Motor neuron (in vitro differentiated cells): ENCODE results near the gene TECTA. TPM values are rescaled to one million over a fixed set of nuclear protein-coding genes. Genes with fewer than 3 reads are reported as not detected.

Experiments
- ATAC-seq, 8 experiments: fragments of 200-7000 bp; cut with Tn5 transposase; replicated peaks in 6 of 8; 2 replicates each; pipeline ENCODE4 v1.8.0; 2021; ENCODE audit warnings: mild to moderate bottlenecking in 8 of 8, moderate library complexity in 8 of 8
- H3K27ac ChIP-seq, 2 donors: fragments of 250-450 bp; sonication (Bioruptor Pico); 2 replicates each; pipeline ENCODE4 v1.9.0; 2021; ENCODE audit warnings: antibody characterized with exemption in 2 of 2, mild to moderate bottlenecking in 2 of 2, moderate library complexity in 1 of 2
- H3K4me1 ChIP-seq, 2 donors: fragments of 250-450 bp; sonication (Bioruptor Pico); replicated peaks in 1 of 2; 2 replicates each; pipeline ENCODE4 v1.6.1; 2021; ENCODE audit warnings: antibody characterized with exemption in 2 of 2, mild to moderate bottlenecking in 2 of 2, moderate library complexity in 1 of 2
- H3K4me3 ChIP-seq, 5 donors: fragments of 250-450 bp; sonication (Bioruptor Pico); 2 replicates each; pipeline ENCODE4 v1.9.0; 2021; ENCODE audit warnings: antibody characterized with exemption in 5 of 5, mild to moderate bottlenecking in 5 of 5, moderate library complexity in 4 of 5
- WGBS, 10 experiments: fragments of 450-650 bp; shearing (Covaris generic); methylation state at CpG; one replicate each; pipeline ENCODE4 v1.0.0; 2022; 5-methylcytosine and 5-hydroxymethylcytosine counted together
- in situ Hi-C, 9 experiments: fragments of 400-800 bp; cut with MboI; loops; one replicate each; pipeline ENCODE4 v1.15.0; 2021; ENCODE audit warnings: low sequenced_read_pairs in 9 of 9, low pct_unique_long_range_greater_than_20kb in 2 of 9; ENCODE audit not compliant: unreplicated experiment in 9 of 9
- total RNA-seq, 8 experiments: library from RNA; unstranded; fragments of 300-600 nt; gene quantifications; 2 replicates each; pipeline versions ENCODE4 v1.2.3 to v1.2.4, GENCODE V29; 2022

Gene TECTA
- total RNA-seq, 8 experiments from 2014 or later: 0.81 to 15.8 (median 2.4) TPM

- peak overlapping the region; percentile 63 to 73 for H3K27ac ChIP-seq
- peak in 1 of 8 experiments; percentile 5 for ATAC-seq
These were observed 29.8 kb upstream of the TECTA start for GRCh38 chr11:121070951-121071845.

GRCh38 chr11:121071846-121072450 lies 29.1 kb upstream of the TECTA start:
- WGBS, 10 experiments: 13 to 80% (median 25%) methylated on average over 1 to 5 of the region's 5 CpGs; no CpG with 5 or more reads in 1 of the 10 experiments
- peak in 5 of 8 experiments; percentile 98 to 99 (median 99) for ATAC-seq
- Histone ChIP-seq H3K27ac (peak overlapping the region; percentile 63 to 73), H3K4me1 (peaks cover 14 to 15% of the 10 kb centered on the region in 2 donors), H3K4me3 (no peak overlapping the region)
- in situ Hi-C loops: no loop called here

More at GRCh38 chr11:121070951-121071845, 29.8 kb upstream of the TECTA start:
- 0 to 94% (median 77%) methylated on average over 1 to 2 of the region's 2 CpGs; no CpG with 5 or more reads in 2 of the 10 experiments for WGBS, 10 experiments
- in situ Hi-C loops: no loop called here
- no peak overlapping the region for H3K4me3 ChIP-seq
- peaks cover 14 to 15% of the 10 kb centered on the region in 2 donors for H3K4me1 ChIP-seq

GRCh38 chr11:121081321-121081720 lies 19.7 kb upstream of the TECTA start:
- ATAC-seq: no peak

GRCh38 chr11:121082219-121082618 lies 18.8 kb upstream of the TECTA start:
- H3K4me1 ChIP-seq: peaks cover 0 to 19% of the 10 kb centered on the region in 2 donors
- ATAC-seq: no peak
- WGBS, 10 experiments: 33 to 100% (median 92%) methylated on average over 1 of the region's 1 CpG; no CpG with 5 or more reads in 4 of the 10 experiments
- H3K4me3 ChIP-seq: no peak overlapping the region
- in situ Hi-C loops: no loop called here
- no peak overlapping the region for H3K27ac ChIP-seq

More at GRCh38 chr11:121081321-121081720, 19.7 kb upstream of the TECTA start:
- WGBS, 10 experiments: 86 to 100% (median 97%) methylated on average over 1 to 3 of the region's 3 CpGs; no CpG with 5 or more reads in 4 of the 10 experiments
- Histone ChIP-seq H3K4me3 (no peak overlapping the region), H3K4me1 (peaks cover 0 to 19% of the 10 kb centered on the region in 2 donors), H3K27ac (no peak overlapping the region)
- in situ Hi-C loops: no loop called here

- Histone ChIP-seq H3K27ac (peak overlapping the region in 1 of 2 donors; percentile 13), H3K4me1 (peaks cover 0 to 19% of the 10 kb centered on the region in 2 donors), H3K4me3 (no peak overlapping the region)
- peak in 2 of 8 experiments; percentile 24 to 26 for ATAC-seq
- in situ Hi-C loops: no loop called here
- WGBS, 10 experiments: 86 to 100% (median 100%) methylated on average over 1 of the region's 1 CpG; no CpG with 5 or more reads in 6 of the 10 experiments
These were observed 18.4 kb upstream of the TECTA start for GRCh38 chr11:121082670-121083069.

- Histone ChIP-seq H3K4me3 (no peak overlapping the region), H3K4me1 (peaks cover 0 to 19% of the 10 kb centered on the region in 2 donors), H3K27ac (no peak overlapping the region)
- no peak for ATAC-seq
- in situ Hi-C loops: no loop called here
- 60 to 100% (median 89%) methylated on average over 1 to 4 of the region's 4 CpGs; no CpG with 5 or more reads in 3 of the 10 experiments for WGBS, 10 experiments
These were observed 14.2 kb upstream of the TECTA start for GRCh38 chr11:121086866-121087265.

GRCh38 chr11:121089566-121089965 lies 11.5 kb upstream of the TECTA start:
- in situ Hi-C loops: no loop called here

GRCh38 chr11:121090145-121090721 lies 10.8 kb upstream of the TECTA start:
- peak in 1 of 8 experiments; percentile 55 for ATAC-seq
- Histone ChIP-seq H3K27ac (no peak overlapping the region), H3K4me1 (no peaks in the 10 kb centered on the region), H3K4me3 (no peak overlapping the region)
- in situ Hi-C loops: no loop called here
- WGBS, 10 experiments: 61 to 98% (median 92%) methylated on average over 2 to 5 of the region's 5 CpGs; no CpG with 5 or more reads in 1 of the 10 experiments

More at GRCh38 chr11:121089566-121089965, 11.5 kb upstream of the TECTA start:
- no peaks in the 10 kb centered on the region for H3K4me1 ChIP-seq
- no peak overlapping the region for H3K27ac ChIP-seq
- 33 to 100% (median 86%) methylated on average over 1 of the region's 1 CpG for WGBS, 10 experiments
- H3K4me3 ChIP-seq: no peak overlapping the region
- ATAC-seq: no peak

- in situ Hi-C loops: no loop called here
- Histone ChIP-seq H3K4me3 (no peak overlapping the region), H3K4me1 (no peaks in the 10 kb centered on the region), H3K27ac (no peak overlapping the region)
- ATAC-seq: no peak
- WGBS, 10 experiments: 83 to 100% (median 95%) methylated on average over 2 to 3 of the region's 3 CpGs; no CpG with 5 or more reads in 3 of the 10 experiments
These were observed 9.4 kb upstream of the TECTA start for GRCh38 chr11:121091492-121092152.

GRCh38 chr11:121095561-121095960 lies 5.5 kb upstream of the TECTA start:
- no peak overlapping the region for H3K27ac ChIP-seq
- 0 to 75% (median 75%) methylated on average over 1 of the region's 1 CpG; no CpG with 5 or more reads in 7 of the 10 experiments for WGBS, 10 experiments
- no peaks in the 10 kb centered on the region for H3K4me1 ChIP-seq
- H3K4me3 ChIP-seq: no peak overlapping the region
- ATAC-seq: peak in 1 of 8 experiments; percentile 40
- in situ Hi-C loops: no loop called here

GRCh38 chr11:121099364-121099763 lies 1.7 kb upstream of the TECTA start:
- Histone ChIP-seq H3K27ac (no peak overlapping the region), H3K4me1 (peaks cover 0 to 1% of the 10 kb centered on the region in 2 donors), H3K4me3 (no peak overlapping the region)
- ATAC-seq: no peak
- 79 to 100% (median 90%) methylated on average over 1 to 4 of the region's 4 CpGs; no CpG with 5 or more reads in 4 of the 10 experiments for WGBS, 10 experiments
- in situ Hi-C loops: no loop called here

GRCh38 chr11:121099885-121100284 lies 1.2 kb upstream of the TECTA start:
- peak in 2 of 8 experiments; percentile 28 to 60 for ATAC-seq
- 9 to 97% (median 85%) methylated on average over 1 to 4 of the region's 4 CpGs for WGBS, 10 experiments
- in situ Hi-C loops: loop anchor here in 2 of 9 experiments (25.0 kb wide), 2 partner anchors 163 to 588 kb away; partner anchors contain the start of gene GRIK4 (in 1 of the 2)
- no peak overlapping the region for H3K27ac ChIP-seq
- peaks cover 5 to 6% of the 10 kb centered on the region in 2 donors for H3K4me1 ChIP-seq
- no peak overlapping the region for H3K4me3 ChIP-seq
